Measurements from ENCODE around the gene RALGAPB. TPM values are rescaled to one million over a fixed set of nuclear protein-coding genes. Genes with fewer than 3 reads are reported as not detected.
"Not testable (repeated sequence)": the region's sequence is repeated elsewhere in the genome, so short reads cannot be mapped to it uniquely, and the experiment has no call there.

The RALGAPB gene
- total RNA-seq, 8 experiments from 2014 or later, result 21.8 to 48.8 (median 32.1) TPM

DNA sequence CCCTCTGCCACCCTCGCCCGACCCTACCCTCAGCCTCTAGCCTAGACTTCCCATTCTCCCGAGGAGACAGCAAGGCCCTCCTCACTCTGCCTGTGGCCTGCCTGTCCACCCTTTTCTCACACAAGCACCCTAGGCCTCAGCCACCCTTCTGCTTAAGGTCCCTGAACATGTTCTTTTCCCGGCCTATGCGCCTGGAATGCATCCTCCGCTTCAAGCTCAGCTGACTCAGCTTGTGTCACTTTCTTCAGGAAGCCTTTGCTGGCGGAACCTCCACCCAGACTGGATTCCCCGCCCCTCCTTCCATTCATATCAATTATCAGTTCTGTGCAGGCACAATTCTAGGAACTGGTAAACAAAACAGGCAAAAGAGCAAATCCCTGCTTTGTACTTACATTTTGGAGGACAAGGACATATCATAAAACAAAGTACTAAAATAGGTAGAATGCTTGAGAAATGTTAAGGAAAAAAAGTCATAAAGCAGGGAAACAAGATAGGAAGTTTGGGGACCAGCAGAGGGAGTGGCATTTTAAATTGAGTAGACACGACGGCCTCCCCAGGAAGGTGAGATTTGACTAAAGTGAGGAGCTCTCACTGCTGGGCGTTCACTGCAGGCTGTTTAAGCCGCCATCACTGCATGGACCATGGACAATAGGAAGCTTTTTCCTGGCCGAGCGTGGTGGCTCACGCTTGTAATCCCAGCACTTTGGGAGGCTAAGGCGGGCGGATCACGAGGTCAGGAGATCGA lies 19.6 kb upstream of the RALGAPB start:
- peak in 2 of 8 experiments; percentile 93 to 95 for ATAC-seq (replicated peaks in 6 of 8)
- in situ Hi-C loops (cut with MboI; ENCODE audit: low pct_unique_long_range_greater_than_20kb in 2 of 9, low sequenced_read_pairs in 9 of 9, unreplicated experiment in 9 of 9), result no loop called here
- no peak overlapping the region for H3K27ac ChIP-seq
- H3K4me1 ChIP-seq (replicated peaks in 1 of 2), result peaks cover 0 to 2% of the 10 kb centered on the region in 2 donors
- WGBS, 10 experiments, result 21 to 100% (median 87%) methylated on average over 1 to 11 of the region's 19 CpGs
- H3K4me3 ChIP-seq, result no peak overlapping the region

DNA sequence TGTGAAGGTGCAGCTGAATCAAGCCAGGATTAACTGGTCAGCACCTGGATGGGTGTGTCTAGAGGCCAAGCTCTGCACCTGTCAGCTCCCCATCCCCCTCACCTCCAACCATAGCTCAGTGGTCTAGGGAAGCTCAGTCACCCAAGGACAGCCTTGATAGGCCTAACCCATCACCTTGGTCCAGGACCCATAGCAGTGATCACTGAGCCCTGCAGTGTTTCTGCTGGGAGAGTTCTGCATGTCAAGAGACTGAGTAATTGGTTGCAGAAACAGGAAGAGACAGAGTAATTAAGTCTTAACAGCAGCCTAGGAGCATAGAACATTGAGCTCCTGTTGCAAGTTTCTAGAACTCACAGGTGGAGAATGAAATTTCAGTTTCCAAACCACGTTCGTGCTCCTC lies 18.7 kb upstream of the RALGAPB start:
- in situ Hi-C loops (cut with MboI; ENCODE audit: low pct_unique_long_range_greater_than_20kb in 2 of 9, low sequenced_read_pairs in 9 of 9, unreplicated experiment in 9 of 9), result no loop called here
- H3K4me1 ChIP-seq (replicated peaks in 1 of 2), result no peaks in the 10 kb centered on the region
- H3K4me3 ChIP-seq, result no peak overlapping the region
- ATAC-seq (replicated peaks in 6 of 8), result no peak
- WGBS, 10 experiments, result 83 to 100% (median 100%) methylated on average over 1 to 2 of the region's 2 CpGs; no CpG with 5 or more reads in 5 of the 10 experiments
- H3K27ac ChIP-seq, result no peak overlapping the region

GRCh38 chr20:38454556-38455473 lies 17.8 kb upstream of the RALGAPB start:
- Histone ChIP-seq H3K4me3 (no peak overlapping the region), H3K4me1 (replicated peaks in 1 of 2) (no peaks in the 10 kb centered on the region), H3K27ac (no peak overlapping the region)
- ATAC-seq (replicated peaks in 6 of 8), result no peak
- in situ Hi-C loops (cut with MboI; ENCODE audit: low pct_unique_long_range_greater_than_20kb in 2 of 9, low sequenced_read_pairs in 9 of 9, unreplicated experiment in 9 of 9), result no loop called here
- 13 to 91% (median 80%) methylated on average over 1 to 11 of the region's 13 CpGs for WGBS, 10 experiments

- no peak for ATAC-seq (replicated peaks in 6 of 8)
- H3K27ac ChIP-seq, result no peak overlapping the region
- no peak overlapping the region for H3K4me3 ChIP-seq
- no peaks in the 10 kb centered on the region for H3K4me1 ChIP-seq (replicated peaks in 1 of 2)
- in situ Hi-C loops (cut with MboI; ENCODE audit: low pct_unique_long_range_greater_than_20kb in 2 of 9, low sequenced_read_pairs in 9 of 9, unreplicated experiment in 9 of 9), result no loop called here
- WGBS, 10 experiments, result 52 to 100% (median 89%) methylated on average over 1 to 5 of the region's 5 CpGs; no CpG with 5 or more reads in 2 of the 10 experiments
Observed at GRCh38 chr20:38458314-38458713, 14.3 kb upstream of the RALGAPB start.

DNA sequence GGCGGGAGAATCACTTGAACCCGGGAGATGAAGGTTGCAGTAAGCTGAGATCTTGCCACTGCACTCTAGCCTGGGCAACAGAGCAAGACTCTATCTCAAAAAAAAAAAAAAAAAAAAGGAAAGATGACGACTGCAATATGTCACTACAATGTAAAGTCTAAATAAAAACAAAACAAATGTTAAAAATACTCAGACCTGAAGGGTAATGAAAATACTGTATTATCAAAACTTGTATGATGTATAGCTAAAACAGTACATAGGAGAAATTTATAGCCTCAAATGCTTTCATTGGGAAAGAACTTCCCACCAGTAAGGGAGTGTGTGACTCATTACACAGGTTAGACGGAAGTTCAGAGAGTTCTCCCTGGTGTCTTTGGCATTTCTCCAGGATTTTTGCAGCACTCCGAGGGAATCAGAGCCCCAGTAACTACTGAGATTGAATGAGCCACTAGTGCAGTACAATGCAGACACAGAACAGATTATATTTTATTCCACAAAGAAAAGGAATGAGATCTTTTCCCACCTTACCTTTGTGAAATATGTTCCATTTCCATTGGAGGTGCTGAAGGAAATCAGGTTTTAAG lies 12.5 kb upstream of the RALGAPB start:
- Histone ChIP-seq H3K27ac (no peak overlapping the region), H3K4me3 (no peak overlapping the region), H3K4me1 (replicated peaks in 1 of 2) (no peaks in the 10 kb centered on the region)
- 0 to 82% (median 45%) methylated on average over 1 to 5 of the region's 5 CpGs for WGBS, 10 experiments
- peak in 6 of 8 experiments; percentile 54 to 97 (median 81) for ATAC-seq (replicated peaks in 6 of 8)
- in situ Hi-C loops (cut with MboI; ENCODE audit: low pct_unique_long_range_greater_than_20kb in 2 of 9, low sequenced_read_pairs in 9 of 9, unreplicated experiment in 9 of 9), result no loop called here

DNA sequence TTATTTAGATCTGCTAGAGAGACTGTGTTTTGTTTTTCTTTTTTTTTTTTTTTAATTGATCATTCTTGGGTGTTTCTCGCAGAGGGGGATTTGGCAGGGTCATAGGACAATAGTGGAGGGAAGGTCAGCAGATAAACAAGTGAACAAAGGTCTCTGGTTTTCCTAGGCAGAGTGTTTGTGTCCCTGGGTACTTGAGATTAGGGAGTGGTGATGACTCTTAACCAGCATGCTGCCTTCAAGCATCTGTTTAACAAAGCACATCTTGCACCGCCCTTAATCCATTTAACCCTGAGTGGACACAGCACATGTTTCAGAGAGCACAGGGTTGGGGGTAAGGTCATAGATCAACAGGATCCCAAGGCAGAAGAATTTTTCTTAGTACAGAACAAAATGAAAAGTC lies 12.0 kb upstream of the RALGAPB start:
- WGBS, 10 experiments, result no CpG with 5 or more reads among the region's 2 CpGs
- ATAC-seq (replicated peaks in 6 of 8), result peak in 3 of 8 experiments; percentile 16 to 87 (median 53)
- H3K4me3 ChIP-seq; H3K27ac ChIP-seq; H3K4me1 ChIP-seq (replicated peaks in 1 of 2); in situ Hi-C loops (cut with MboI; ENCODE audit: low pct_unique_long_range_greater_than_20kb in 2 of 9, low sequenced_read_pairs in 9 of 9, unreplicated experiment in 9 of 9): not testable (repeated sequence)

DNA sequence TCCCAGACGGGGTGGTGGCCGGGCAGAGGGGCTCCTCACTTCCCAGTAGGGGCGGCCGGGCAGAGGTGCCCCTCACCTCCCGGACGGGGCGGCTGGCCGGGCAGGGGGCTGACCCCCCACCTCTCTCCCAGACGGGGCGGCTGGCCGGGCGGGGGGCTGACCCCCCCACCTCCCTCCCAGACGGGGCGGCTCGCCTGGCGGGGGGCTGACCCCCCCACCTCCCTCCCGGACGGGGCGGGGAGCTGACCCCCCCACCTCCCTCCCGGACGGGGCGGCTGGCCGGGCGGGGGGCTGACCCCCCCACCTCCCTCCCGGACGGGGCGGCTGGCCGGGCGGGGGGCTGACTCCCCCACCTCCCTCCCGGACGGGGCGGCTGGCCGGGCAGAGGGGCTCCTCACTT lies 11.5 kb upstream of the RALGAPB start:
- ATAC-seq (replicated peaks in 6 of 8); H3K4me3 ChIP-seq; H3K27ac ChIP-seq; H3K4me1 ChIP-seq (replicated peaks in 1 of 2); in situ Hi-C loops (cut with MboI; ENCODE audit: low pct_unique_long_range_greater_than_20kb in 2 of 9, low sequenced_read_pairs in 9 of 9, unreplicated experiment in 9 of 9): not testable (repeated sequence)
- no CpG with 5 or more reads among the region's 33 CpGs for WGBS, 10 experiments

- H3K27ac ChIP-seq; in situ Hi-C loops (cut with MboI; ENCODE audit: low pct_unique_long_range_greater_than_20kb in 2 of 9, low sequenced_read_pairs in 9 of 9, unreplicated experiment in 9 of 9); ATAC-seq (replicated peaks in 6 of 8); H3K4me1 ChIP-seq (replicated peaks in 1 of 2); H3K4me3 ChIP-seq: not testable (repeated sequence)
- no CpG with 5 or more reads among the region's 30 CpGs for WGBS, 10 experiments
Observed at GRCh38 chr20:38461569-38461968, 11.1 kb upstream of the RALGAPB start.

DNA sequence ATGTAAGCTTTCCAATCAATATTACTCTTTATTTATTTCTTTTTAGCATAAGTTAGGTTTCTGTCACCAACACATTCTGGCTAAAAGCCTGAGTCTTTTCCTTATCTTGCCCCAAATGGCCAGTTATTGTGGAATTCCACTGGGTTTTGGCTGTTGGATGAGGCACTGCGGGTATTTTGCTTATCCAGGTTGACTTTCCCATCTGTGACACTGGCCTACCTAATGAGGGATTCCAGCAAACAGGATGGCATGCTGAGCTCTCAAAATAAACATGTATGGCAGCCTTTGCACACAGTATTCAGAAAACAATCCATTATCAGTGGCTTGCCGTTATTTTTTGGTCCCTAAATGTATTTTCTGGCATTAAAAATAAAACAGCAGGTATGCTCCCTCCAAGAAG lies 6.5 kb upstream of the RALGAPB start:
- in situ Hi-C loops (cut with MboI; ENCODE audit: low pct_unique_long_range_greater_than_20kb in 2 of 9, low sequenced_read_pairs in 9 of 9, unreplicated experiment in 9 of 9), result no loop called here
- H3K27ac ChIP-seq, result no peak overlapping the region
- ATAC-seq (replicated peaks in 6 of 8), result no peak
- H3K4me3 ChIP-seq, result no peak overlapping the region
- no peaks in the 10 kb centered on the region for H3K4me1 ChIP-seq (replicated peaks in 1 of 2)
- 0 to 100% (median 52%) methylated on average over 1 to 2 of the region's 2 CpGs; no CpG with 5 or more reads in 4 of the 10 experiments for WGBS, 10 experiments

- 21 to 82% (median 53%) methylated on average over 1 to 3 of the region's 3 CpGs; no CpG with 5 or more reads in 1 of the 10 experiments for WGBS, 10 experiments
Observed at GRCh38 chr20:38466983-38467382, 5.7 kb upstream of the RALGAPB start.

GRCh38 chr20:38471245-38471644 lies 1.4 kb upstream of the RALGAPB start:
- H3K27ac ChIP-seq, result no peak overlapping the region
- no peak overlapping the region for H3K4me3 ChIP-seq
- in situ Hi-C loops (cut with MboI; ENCODE audit: low pct_unique_long_range_greater_than_20kb in 2 of 9, low sequenced_read_pairs in 9 of 9, unreplicated experiment in 9 of 9), result no loop called here
- 38 to 100% (median 80%) methylated on average over 1 of the region's 1 CpG; no CpG with 5 or more reads in 7 of the 10 experiments for WGBS, 10 experiments
- no peak for ATAC-seq (replicated peaks in 6 of 8)
- H3K4me1 ChIP-seq (replicated peaks in 1 of 2), result peaks cover 12 to 17% of the 10 kb centered on the region in 2 donors

More at GRCh38 chr20:38466983-38467382, 5.7 kb upstream of the RALGAPB start:
- Histone ChIP-seq H3K4me1 (replicated peaks in 1 of 2) (peaks cover 2 to 4% of the 10 kb centered on the region in 2 donors), H3K27ac (no peak overlapping the region), H3K4me3 (no peak overlapping the region)
- in situ Hi-C loops (cut with MboI; ENCODE audit: low pct_unique_long_range_greater_than_20kb in 2 of 9, low sequenced_read_pairs in 9 of 9, unreplicated experiment in 9 of 9), result no loop called here
- ATAC-seq (replicated peaks in 6 of 8), result peak in 3 of 8 experiments; percentile 61 to 88 (median 76)

DNA sequence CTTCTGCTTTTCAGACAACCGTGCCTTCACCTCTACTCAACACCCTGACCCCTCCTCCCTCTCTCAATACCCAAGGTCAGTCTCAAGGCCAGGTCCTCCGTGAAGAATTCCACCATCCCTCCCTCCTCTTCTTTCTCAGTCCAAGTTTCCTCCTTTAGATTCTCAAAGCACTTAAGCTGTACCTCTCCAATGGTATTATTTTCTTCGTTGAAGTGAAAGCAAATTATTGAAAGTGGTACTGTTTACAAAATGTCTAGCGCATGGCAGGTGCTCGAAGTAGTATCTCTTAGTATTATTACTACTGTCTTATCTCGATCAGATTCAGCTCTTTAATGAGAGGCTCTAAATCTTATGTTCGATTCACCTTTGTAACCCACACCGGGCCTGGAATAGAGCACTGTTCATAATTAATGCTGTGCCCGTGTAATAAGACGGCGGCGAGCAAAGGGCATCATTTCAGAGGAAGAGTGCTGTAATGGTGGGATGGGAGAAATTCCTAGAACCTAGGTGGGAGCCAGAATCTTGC lies 593 bp upstream of the RALGAPB start:
- H3K4me1 ChIP-seq (replicated peaks in 1 of 2), result peaks cover 12 to 17% of the 10 kb centered on the region in 2 donors
- no peak for ATAC-seq (replicated peaks in 6 of 8)
- in situ Hi-C loops (cut with MboI; ENCODE audit: low pct_unique_long_range_greater_than_20kb in 2 of 9, low sequenced_read_pairs in 9 of 9, unreplicated experiment in 9 of 9), result no loop called here
- 5 to 100% (median 34%) methylated on average over 1 to 12 of the region's 12 CpGs for WGBS, 10 experiments
- peak overlapping the region; percentile 55 to 78 (median 71) for H3K4me3 ChIP-seq
- H3K27ac ChIP-seq, result peak overlapping the region; percentile 37 to 52
